SH-SY5Y (cell line): Measurements from ENCODE around the gene KRTAP5-5.
"Not testable (repeated sequence)": the region's sequence is repeated elsewhere in the genome, so short reads cannot be mapped to it uniquely, and the experiment has no call there.

Experiments used
- GATA2 ChIP-seq: IDR thresholded peaks from 2 replicates; pipeline ENCODE4 v1.6.1; 2011; ENCODE audit warnings: mild to moderate bottlenecking, low read depth, low read length
- GATA3 ChIP-seq: IDR thresholded peaks from 2 replicates; pipeline ENCODE4 v1.6.1; 2011; ENCODE audit warnings: low read depth, mild to moderate bottlenecking, low read length, moderate library complexity

GRCh38 chr11:1584661-1585370 lies 44.8 kb upstream of the KRTAP5-5 start, which contains the start of gene KRTAP5-1:
- TF ChIP-seq GATA2, GATA3: not testable (repeated sequence)
